K562 (cell line): ENCODE measurements around the gene RNF115. TPM values are rescaled to one million over a fixed set of nuclear protein-coding genes. Genes with fewer than 3 reads are reported as not detected.

Experiments used
- CBFB ChIP-seq: sonication (generic); formaldehyde crosslinking; IDR thresholded peaks from 2 replicates; pipeline ENCODE4 v1.4.0; 2020; ENCODE audit warnings: mild to moderate bottlenecking, missing genetic modification reagents
- CBX1 ChIP-seq: sonication (generic); IDR thresholded peaks from 2 replicates; pipeline ENCODE4 v1.6.1; 2016; ENCODE audit warnings: antibody characterized with exemption, low read depth, mild to moderate bottlenecking
- EGR1 ChIP-seq: fragments of 450-650 bp; conservative IDR thresholded peaks from 2 replicates; pipeline ENCODE4 v1.6.1; 2017; ENCODE audit warnings: mild to moderate bottlenecking
- FOXJ2 ChIP-seq: fragments of 200-800 bp; sonication (Bioruptor generic); IDR thresholded peaks from 2 replicates; pipeline ENCODE4 v1.6.1; 2016; ENCODE audit warnings: missing genetic modification characterization, missing compliant biosample characterization
- GATAD2B ChIP-seq: fragments of 450-650 bp; IDR thresholded peaks from 2 replicates; pipeline ENCODE4 v1.6.1; 2017; ENCODE audit warnings: mild to moderate bottlenecking, borderline replicate concordance
- GTF2E2 ChIP-seq: fragments of 200-800 bp; sonication (Bioruptor generic); IDR thresholded peaks from 2 replicates; pipeline ENCODE4 v1.6.1; 2016; ENCODE audit warnings: missing genetic modification characterization, missing compliant biosample characterization
- HDAC2 ChIP-seq: fragments of 450-650 bp; IDR thresholded peaks from 2 replicates; pipeline ENCODE4 v1.6.1; 2016; ENCODE audit warnings: mild to moderate bottlenecking
- HMGN3 ChIP-seq: IDR thresholded peaks from 2 replicates; pipeline ENCODE4 v1.6.1; 2011; ENCODE audit warnings: borderline replicate concordance, low read depth, mild to moderate bottlenecking, mixed read lengths, low read length; ENCODE audit not compliant: insufficient read length; ENCODE audit errors: extremely low read depth
- HNRNPK ChIP-seq: fragments of 200-400 bp; formaldehyde crosslinking; IDR thresholded peaks from one replicate; pipeline ENCODE4 v1.6.1; 2018; ENCODE audit warnings: mild to moderate bottlenecking, low read depth, low read length; ENCODE audit not compliant: poor library complexity, severe bottlenecking
- ILF3 ChIP-seq: fragments of 450-650 bp; IDR thresholded peaks from 2 replicates; pipeline ENCODE4 v1.6.1; 2018; ENCODE audit warnings: antibody characterized with exemption, mild to moderate bottlenecking, moderate library complexity, borderline replicate concordance
- L3MBTL2 ChIP-seq: fragments of 450-650 bp; IDR thresholded peaks from 2 replicates; pipeline ENCODE4 v1.6.1; 2016; ENCODE audit warnings: mild to moderate bottlenecking, moderate library complexity
- MEIS2 ChIP-seq: fragments of 450-650 bp; IDR thresholded peaks from 2 replicates; pipeline ENCODE4 v1.6.1; 2014; ENCODE audit warnings: mild to moderate bottlenecking; ENCODE audit not compliant: partially characterized antibody
- RB1 ChIP-seq: fragments of 450-650 bp; IDR thresholded peaks from 2 replicates; pipeline ENCODE4 v1.6.1; 2017; ENCODE audit warnings: low read depth, mild to moderate bottlenecking
- RFX1 ChIP-seq: fragments of 450-650 bp; IDR thresholded peaks from 2 replicates; pipeline ENCODE4 v1.6.1; 2016; ENCODE audit warnings: mild to moderate bottlenecking, moderate library complexity
- SIN3A ChIP-seq, 2 experiments: fragments of 150-350 bp in 1 of 2; IDR thresholded peaks; 2 replicates each; pipeline ENCODE4 v1.6.1; 2011 to 2016; ENCODE audit warnings: borderline replicate concordance in 2 of 2, low read depth in 2 of 2, low read length in 2 of 2, mild to moderate bottlenecking in 2 of 2, moderate library complexity in 2 of 2; ENCODE audit not compliant: control insufficient read depth in 1 of 2
- TEAD1 ChIP-seq, 2 experiments: fragments of 450-650 bp in 1 of 2; sonication (generic) in 1 of 2; formaldehyde crosslinking; IDR thresholded peaks; 2 replicates each; pipeline versions ENCODE4 v1.4.0 to v1.8.0; 2020 to 2022; ENCODE audit warnings: mild to moderate bottlenecking in 2 of 2, missing genetic modification reagents in 1 of 2
- TGIF2 ChIP-seq: sonication (generic); formaldehyde crosslinking; IDR thresholded peaks from 2 replicates; pipeline ENCODE4 v1.8.1; 2022; ENCODE audit warnings: mild to moderate bottlenecking, missing genetic modification reagents, moderate library complexity
- THRB ChIP-seq: fragments of 450-650 bp; formaldehyde crosslinking; conservative IDR thresholded peaks from 2 replicates; pipeline ENCODE4 v1.4.0; 2022; ENCODE audit warnings: mild to moderate bottlenecking, missing genetic modification characterization
- ZFX ChIP-seq: sonication (generic); formaldehyde crosslinking; IDR thresholded peaks from 2 replicates; pipeline ENCODE4 v1.8.0; 2022; ENCODE audit warnings: mild to moderate bottlenecking, missing genetic modification reagents, moderate library complexity
- polyA plus RNA-seq, 8 experiments: library from polyadenylated mRNA; depleted of rRNA in 4 of 8; stranded (reverse) in 5 of 8; unstranded in 3 of 8; fragments of >200 nt; fragmentation: Nextera tagmentation in 2 of 8; fragmentation: Illumina TruSeq in 1 of 8; extraction: Ambion mirVana in 2 of 8; extraction: Trizol in 1 of 8; gene quantifications; 2 replicates each; pipeline versions ENCODE4 v1.2.1 to v1.2.3, GENCODE V29; 2011 to 2014; ENCODE audit warnings: inconsistent platforms in 1 of 8, missing spikeins in 1 of 8
- total RNA-seq, 7 experiments: library from RNA; depleted of rRNA in 6 of 7; stranded (reverse); fragments of >200 nt in 6 of 7; fragmentation: Illumina TruSeq in 2 of 7; extraction: Trizol in 2 of 7; gene quantifications; 2 replicates each; pipeline versions ENCODE4 v1.2.1 to v1.2.3, GENCODE V29; 2011 to 2021; ENCODE audit warnings: low replicate concordance in 1 of 7
- TF ChIP-seq, protein P1 (sequence below): IDR thresholded peaks from 3 replicates; pipeline ENCODE4 v1.6.1; 2011; ENCODE audit warnings: borderline replicate concordance, mild to moderate bottlenecking; ENCODE audit not compliant: insufficient read length, insufficient read depth
- TF ChIP-seq, protein P2 (sequence below): fragments of 250-450 bp; sonication (Bioruptor Pico); IDR thresholded peaks from 2 replicates; pipeline ENCODE4 v1.4.0; 2020; ENCODE audit warnings: borderline replicate concordance

The RNF115 gene
- total and polyA plus RNA-seq, 9 of the 15 experiments (the other 6 are each of a cell fraction or from before 2014, with no cell fraction given), result 1.9 to 14.3 (median 9.5) TPM

DNA sequence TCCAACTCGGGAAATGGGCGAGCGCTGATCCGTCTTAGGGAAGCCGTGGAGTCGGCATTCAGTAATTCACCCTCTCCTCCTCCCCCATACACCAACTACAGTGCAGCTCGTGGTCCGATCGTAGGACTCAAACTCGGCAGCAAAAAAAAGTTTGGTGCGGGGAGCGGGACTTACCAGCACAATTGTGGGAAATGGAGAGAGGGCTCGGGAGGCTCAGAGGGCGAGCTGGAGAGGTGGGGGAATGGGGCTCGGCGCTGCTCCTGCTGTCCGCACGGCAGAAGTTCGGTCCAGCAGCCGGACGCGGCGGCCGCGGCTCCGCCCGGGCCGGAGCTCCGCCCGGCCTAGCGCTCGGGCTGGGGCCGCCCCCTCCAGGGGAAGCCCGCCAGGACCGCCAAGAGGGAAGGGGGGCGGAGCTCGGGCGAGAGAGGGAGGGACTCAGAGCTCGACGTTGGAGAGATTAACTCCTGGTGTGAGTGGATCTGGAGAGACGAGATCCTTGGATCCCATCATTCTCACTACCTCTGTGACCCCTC lies 35.7 kb upstream of the RNF115 start (continued):
- TF ChIP-seq EGR1, result 0 out of 2 replicates have a peak, but pooled peaks have one; percentile 10
- TF ChIP-seq HNRNPK, result peak; percentile 43
- TF ChIP-seq, protein P1, sequence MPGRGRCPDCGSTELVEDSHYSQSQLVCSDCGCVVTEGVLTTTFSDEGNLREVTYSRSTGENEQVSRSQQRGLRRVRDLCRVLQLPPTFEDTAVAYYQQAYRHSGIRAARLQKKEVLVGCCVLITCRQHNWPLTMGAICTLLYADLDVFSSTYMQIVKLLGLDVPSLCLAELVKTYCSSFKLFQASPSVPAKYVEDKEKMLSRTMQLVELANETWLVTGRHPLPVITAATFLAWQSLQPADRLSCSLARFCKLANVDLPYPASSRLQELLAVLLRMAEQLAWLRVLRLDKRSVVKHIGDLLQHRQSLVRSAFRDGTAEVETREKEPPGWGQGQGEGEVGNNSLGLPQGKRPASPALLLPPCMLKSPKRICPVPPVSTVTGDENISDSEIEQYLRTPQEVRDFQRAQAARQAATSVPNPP, result no peak
- TF ChIP-seq HDAC2, result 0 out of 2 replicates have a peak, but pooled peaks have one; percentile 25
- no peak for TF ChIP-seq CBFB
- no peak for TF ChIP-seq THRB (CRISPR knock-in tag)
- TF ChIP-seq TGIF2 (CRISPR knock-in tag), result peak; percentile 42; the same call in 1 of the 2 replicates
- TF ChIP-seq RB1, result peak; percentile 75; the same call in 1 of the 2 replicates
- TF ChIP-seq SIN3A (IDR thresholded peaks at IDR 0.05; ENCODE audit: borderline replicate concordance in 2 of 2, control insufficient read depth in 1 of 2, low read depth in 2 of 2, low read length in 2 of 2), result peak; percentile 30 to 61; a peak in 3 of 4 replicates
- no peak for TF ChIP-seq RFX1
- TF ChIP-seq MEIS2, result peak; percentile 2
- no peak for TF ChIP-seq GATAD2B
- peak; percentile 86 for TF ChIP-seq HMGN3
- TF ChIP-seq, protein P2, sequence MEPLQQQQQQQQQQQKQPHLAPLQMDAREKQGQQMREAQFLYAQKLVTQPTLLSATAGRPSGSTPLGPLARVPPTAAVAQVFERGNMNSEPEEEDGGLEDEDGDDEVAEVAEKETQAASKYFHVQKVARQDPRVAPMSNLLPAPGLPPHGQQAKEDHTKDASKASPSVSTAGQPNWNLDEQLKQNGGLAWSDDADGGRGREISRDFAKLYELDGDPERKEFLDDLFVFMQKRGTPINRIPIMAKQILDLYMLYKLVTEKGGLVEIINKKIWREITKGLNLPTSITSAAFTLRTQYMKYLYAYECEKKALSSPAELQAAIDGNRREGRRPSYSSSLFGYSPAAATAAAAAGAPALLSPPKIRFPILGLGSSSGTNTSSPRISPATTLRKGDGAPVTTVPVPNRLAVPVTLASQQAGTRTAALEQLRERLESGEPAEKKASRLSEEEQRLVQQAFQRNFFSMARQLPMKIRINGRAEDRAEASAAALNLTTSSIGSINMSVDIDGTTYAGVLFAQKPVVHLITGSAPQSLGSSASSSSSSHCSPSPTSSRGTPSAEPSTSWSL (CRISPR knock-in tag), result no peak
- TF ChIP-seq GTF2E2 (tag), result peak; percentile 33; the same call in 1 of the 2 replicates
- peak; percentile 57; the same call in 1 of the 2 replicates for TF ChIP-seq L3MBTL2
- no peak for TF ChIP-seq CBX1
- TF ChIP-seq TEAD1 (CRISPR knock-in tag; IDR thresholded peaks at IDR 0.05), result peak in 1 of 2 experiments; percentile 59; a peak in 1 of 4 replicates
- TF ChIP-seq FOXJ2 (tag), result 0 out of 2 replicates have a peak, but pooled peaks have one; percentile 48
- peak; percentile 63 for TF ChIP-seq ZFX (CRISPR knock-in tag)
- peak; percentile 75; the same call in 1 of the 2 replicates for TF ChIP-seq ILF3
